Hematopoietic multipotent progenitor cell treated with erythropoietin and hydrocortisone succinate and interleukin-3 and kit ligand, for 4 days (in vitro differentiated cells): Measurements from ENCODE around the gene WWOX.
A peak's percentile ranks its signal among the peaks of the same experiment; 100 is the strongest.
"Not testable (repeated sequence)": the region's sequence is repeated elsewhere in the genome, so short reads cannot be mapped to it uniquely, and the experiment has no call there.

Experiments used
- DNase-seq: peaks from one replicate; pipeline ENCODE4 v3.0.0-alpha.2; 2015

WWOX gene

DNA sequence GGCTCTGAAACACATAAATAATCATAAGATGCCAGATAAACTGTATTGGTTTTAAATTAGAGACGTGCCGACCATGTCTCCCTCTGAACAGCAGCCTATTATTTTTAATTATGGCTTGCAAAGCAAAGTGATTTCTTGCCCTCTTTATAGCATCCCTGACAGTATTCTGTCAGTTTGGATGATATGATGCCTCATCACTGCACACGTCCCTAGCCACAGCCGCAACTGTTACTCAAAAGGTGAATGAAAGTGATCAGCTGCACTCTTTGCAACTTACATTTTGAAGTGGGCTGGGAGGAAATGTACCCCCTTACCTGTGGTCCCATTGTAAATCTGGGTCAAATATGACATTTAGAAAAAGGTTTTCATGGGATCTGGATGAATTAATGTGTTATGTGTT is 1111.2 kb downstream of the WWOX start:
- no peak for DNase-seq

- no peak for DNase-seq
Observed at GRCh38 chr16:79211586-79211985, 1112.1 kb downstream of the WWOX start.

DNA sequence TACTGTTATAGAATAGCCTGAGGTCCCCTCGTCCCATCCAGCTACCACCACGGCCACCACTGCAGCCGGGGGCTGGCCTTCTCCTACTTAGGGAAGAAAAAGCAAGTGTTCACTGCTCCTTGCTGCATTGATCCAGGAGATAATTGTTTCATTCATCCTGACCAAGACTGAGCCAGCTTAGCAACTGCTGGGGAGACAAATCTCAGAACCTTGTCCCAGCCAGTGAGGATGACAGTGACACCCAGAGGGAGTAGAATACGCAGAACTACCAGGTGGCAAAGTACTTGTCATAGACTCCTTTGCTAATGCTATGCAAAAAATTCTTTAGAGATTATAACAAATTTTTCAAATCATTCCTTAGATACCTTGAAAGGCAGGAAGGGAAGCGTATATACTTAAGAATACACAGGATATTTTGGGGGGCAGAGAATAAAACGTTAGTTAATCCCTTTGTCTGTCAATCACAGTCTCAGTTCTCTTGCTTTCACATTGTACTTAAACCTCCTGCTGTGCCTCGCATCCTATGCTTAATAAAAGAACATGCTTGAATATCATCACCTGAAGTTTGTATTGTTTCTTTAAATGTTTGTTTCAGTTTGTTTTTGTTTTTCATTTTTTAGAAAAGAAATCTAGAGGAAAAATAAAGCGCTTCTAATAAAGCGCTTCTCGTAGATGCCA is 1112.8 kb downstream of the WWOX start:
- DNase-seq = no peak

DNA sequence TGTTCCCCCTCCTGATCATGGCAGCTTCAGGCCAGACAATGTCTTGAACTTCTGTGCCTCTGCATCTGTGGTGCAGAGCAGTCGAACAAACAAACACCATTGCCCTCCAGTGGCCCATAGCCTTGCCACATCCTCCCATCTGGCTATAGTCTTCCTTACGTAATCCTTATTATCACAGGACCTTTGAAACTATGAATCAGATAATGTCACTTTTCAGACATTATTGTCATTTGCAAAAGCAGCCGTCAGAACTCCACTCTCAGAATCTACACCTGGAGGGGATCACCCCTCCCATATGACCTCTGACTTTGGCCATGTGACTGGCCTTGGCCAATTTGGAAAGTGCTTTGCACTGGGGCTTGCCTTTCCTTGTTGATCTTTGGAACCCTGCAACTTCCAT is 1113.8 kb downstream of the WWOX start:
- DNase-seq = peak; percentile 57

GRCh38 chr16:79215289-79215688 is 1115.8 kb downstream of the WWOX start:
- DNase-seq = no peak

DNA sequence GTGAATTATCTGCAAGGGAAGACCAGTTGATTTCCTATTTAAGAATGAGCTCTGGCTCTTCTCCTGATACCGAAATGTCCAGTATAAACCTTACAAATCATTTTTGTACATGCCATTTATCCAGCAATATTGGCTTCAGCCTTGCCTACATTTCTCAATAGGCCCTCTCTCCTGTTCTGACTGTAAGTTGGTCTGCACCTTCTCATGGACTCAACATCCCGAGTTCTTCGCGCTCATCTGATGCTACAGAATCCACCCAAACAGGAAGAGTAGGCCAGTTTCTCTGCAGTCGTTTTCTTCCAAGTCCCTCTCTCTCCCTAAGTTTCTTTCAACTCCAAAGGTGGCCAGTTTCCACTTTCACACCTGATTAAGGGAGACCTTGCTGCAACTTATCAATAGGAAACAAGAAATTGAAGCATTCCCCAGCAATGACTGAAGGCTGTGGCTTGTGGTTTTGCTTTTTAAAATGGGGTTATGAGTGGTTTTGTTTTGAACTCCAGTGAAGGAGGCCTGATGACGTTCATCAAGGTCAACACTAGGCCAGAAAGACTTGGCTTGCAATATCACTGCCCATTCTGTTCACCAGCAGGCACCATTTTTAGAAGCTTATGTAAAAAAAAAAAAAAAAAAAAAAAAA is 1118.0 kb downstream of the WWOX start:
- DNase-seq = peak; percentile 36

GRCh38 chr16:79218351-79218750 is 1118.9 kb downstream of the WWOX start:
- DNase-seq = no peak

DNA sequence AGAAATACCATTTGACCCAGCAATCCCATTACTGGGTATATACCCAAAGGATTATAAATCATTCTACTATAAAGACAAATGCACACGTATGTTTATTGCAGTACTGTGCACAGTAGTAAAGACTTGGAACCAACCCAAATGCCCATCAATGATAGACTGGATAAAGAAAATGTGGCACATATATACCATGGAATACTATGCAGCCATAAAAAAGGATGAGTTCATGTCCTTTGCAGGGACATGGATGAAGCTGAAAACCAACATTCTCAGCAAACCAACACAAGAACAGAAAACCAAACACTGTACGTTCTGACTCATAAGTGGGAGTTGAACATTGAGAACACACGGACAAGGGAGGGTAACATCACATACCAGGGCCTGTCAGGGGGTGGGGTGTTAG is 1126.5 kb downstream of the WWOX start:
- not testable (repeated sequence) for DNase-seq

GRCh38 chr16:79229361-79229760 is 1129.9 kb downstream of the WWOX start:
- DNase-seq = no peak

- DNase-seq = not testable (repeated sequence)
Observed at GRCh38 chr16:79245700-79246099, 1146.2 kb downstream of the WWOX start.

GRCh38 chr16:79247386-79247785 is 1147.9 kb downstream of the WWOX start:
- DNase-seq = no peak

DNA sequence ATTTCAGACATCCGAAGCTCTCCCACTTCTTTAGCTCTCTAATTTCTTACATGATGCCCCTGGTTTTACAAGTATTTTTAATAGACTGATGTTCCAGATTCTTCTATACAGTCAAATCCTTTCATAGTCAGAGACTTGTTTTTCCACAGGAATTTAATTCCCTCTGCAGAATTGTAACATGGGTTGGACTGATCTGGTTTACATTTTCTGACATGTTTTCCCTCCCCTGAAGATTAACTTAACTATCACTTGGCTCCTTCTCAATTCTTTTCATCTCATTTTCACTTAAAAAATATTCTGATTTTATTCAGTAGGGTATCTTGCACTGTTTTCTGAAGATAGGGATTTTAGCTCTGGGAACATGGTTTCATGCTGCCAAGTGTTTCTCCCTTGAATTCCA is 1148.9 kb downstream of the WWOX start:
- no peak for DNase-seq

GRCh38 chr16:79250502-79251098 is 1151.1 kb downstream of the WWOX start:
- DNase-seq = no peak

GRCh38 chr16:79253100-79253631 is 1153.7 kb downstream of the WWOX start:
- DNase-seq = peak; percentile 8

DNA sequence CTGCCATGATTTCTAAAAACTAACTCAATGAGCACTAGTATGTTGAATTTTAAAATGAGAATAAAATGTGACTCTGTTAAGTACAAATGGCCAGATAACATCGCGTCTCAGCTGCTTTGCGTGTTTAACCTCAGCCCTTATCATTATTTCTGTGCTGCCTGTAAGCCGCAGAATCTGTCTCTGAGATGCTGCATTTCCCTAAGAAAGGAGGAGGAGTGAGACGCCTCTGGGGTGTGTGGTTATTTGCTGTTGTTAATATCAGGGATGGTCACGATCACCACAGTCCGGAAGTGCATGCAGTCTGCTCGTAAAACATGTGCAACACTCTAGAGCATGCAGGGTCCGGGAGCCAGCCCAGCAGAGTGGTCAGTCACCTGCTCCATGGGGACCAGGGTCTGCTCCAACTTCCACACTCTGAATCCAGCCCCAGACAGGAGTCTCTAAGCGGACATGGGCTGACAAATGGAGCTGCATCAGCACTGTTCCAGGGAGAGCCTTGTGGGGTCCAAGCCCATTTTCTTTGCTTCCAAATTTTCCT is 1158.6 kb downstream of the WWOX start:
- peak; percentile 79 for DNase-seq

DNA sequence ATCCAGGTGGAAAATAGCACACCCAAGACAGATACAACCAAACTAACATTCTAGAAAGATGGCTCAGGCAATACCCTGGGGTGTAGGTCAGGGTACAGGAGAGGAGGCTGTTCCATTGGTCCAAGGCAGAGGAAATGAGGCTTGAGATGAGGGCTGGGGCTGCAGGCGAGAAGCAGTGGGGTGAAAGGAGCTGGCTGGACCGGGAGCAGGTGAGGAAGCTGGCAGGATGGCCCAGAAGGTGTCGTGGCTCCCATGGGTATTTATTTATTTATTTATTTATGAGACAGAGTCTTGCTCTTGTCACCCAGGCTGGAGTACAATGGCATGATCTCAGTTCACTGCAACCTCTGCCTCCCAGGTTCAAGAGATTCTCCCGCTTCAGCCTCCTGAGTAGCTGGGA is 1161.4 kb downstream of the WWOX start:
- not testable (repeated sequence) for DNase-seq

DNA sequence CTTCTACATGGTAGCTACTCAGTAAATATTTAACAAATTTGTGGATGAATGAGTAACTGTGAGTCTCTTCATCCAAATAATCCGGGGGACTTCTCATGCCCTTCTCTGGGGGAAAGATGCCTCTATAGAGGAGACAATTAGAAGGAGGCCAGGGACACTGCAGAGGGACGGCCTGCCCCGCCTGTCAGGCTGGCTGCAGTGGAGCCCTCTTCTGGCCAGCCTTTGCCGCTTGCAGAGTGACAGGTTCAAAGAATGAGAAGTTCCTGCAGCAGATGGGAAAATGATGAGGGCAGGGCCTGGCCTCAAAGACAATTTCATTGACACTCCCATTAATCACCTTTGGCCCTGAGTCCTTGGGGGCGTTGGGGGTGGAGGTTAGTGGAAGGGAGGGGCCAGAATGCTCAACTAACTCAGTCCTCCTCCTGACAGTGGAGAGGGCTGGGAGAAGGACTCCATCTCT is 1162.1 kb downstream of the WWOX start:
- DNase-seq = peak; percentile 66

- no peak for DNase-seq
Observed at GRCh38 chr16:79261944-79262552, 1162.6 kb downstream of the WWOX start.
